Measurements from ENCODE around the gene ENO1.

DNA sequence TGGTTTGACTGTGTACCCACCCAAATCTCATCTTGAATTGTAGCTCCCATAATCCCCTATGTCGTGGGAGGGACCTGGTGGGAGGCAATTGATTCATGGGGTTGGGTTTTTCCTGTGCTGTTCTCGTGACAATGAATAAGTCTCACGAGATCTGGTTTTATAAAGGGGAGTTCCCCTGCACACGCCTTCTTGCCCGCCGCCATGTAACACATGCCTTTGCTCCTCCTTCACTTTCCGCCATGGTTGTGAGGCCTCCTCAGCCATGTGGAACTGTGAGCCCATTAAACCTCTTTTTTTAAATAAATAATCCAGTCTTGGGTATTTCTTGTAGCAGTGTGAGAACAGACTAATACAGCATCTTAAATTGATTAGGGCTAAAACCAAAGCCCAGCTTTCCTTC lies 38.5 kb downstream of the ENO1 start:
- TF ChIP-seq, protein P1, sequence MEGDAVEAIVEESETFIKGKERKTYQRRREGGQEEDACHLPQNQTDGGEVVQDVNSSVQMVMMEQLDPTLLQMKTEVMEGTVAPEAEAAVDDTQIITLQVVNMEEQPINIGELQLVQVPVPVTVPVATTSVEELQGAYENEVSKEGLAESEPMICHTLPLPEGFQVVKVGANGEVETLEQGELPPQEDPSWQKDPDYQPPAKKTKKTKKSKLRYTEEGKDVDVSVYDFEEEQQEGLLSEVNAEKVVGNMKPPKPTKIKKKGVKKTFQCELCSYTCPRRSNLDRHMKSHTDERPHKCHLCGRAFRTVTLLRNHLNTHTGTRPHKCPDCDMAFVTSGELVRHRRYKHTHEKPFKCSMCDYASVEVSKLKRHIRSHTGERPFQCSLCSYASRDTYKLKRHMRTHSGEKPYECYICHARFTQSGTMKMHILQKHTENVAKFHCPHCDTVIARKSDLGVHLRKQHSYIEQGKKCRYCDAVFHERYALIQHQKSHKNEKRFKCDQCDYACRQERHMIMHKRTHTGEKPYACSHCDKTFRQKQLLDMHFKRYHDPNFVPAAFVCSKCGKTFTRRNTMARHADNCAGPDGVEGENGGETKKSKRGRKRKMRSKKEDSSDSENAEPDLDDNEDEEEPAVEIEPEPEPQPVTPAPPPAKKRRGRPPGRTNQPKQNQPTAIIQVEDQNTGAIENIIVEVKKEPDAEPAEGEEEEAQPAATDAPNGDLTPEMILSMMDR (IDR thresholded peaks at IDR 0.05), result no peak
- TF ChIP-seq POLR2A (IDR thresholded peaks at IDR 0.05), result no peak
